GM21723 (cell line): ENCODE data around the gene LSM5.
"Not testable (repeated sequence)": the region's sequence is repeated elsewhere in the genome, so short reads cannot be mapped to it uniquely, and the experiment has no call there.

Experiments used
- ATAC-seq: cut with Tn5 transposase; IDR thresholded peaks from one replicate; pipeline ENCODE4 v1.9.1; 2021; ENCODE audit warnings: mild to moderate bottlenecking, moderate library complexity; ENCODE audit not compliant: unreplicated experiment

The LSM5 gene

DNA sequence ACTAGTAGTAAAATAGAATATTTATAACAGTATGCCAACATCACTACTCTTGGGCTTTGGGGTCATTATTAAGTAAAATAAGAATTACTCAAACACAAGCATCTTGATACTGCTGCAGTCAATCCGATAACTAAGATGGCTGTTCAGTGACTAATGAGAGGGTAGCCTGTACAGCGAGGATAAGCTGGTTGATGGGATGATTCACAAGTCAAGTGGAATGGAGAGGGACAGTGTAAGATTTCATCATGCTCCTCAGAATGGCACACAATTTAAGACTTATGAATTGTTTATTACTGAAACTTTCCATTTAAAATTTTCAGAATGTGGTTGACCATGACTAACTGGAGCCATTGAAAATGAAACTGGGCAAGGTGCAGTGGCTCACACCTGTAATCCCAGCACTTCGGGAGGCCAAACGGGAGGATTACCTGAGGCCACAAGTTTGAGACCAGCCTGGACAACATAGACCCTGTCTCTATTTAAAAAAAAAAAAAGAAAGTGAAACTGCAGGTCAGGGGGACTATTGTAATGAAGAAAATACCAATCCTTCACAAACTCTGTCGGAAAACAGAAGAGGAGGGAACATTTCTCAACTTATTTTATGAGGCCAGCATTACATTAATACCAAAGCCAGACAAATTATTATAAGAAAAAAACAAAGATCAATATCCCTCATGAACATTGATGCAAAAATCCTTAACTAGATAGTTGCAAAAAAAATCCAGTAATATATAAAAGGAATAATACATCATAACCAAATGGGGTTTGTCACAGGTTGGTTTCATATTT is 16.3 kb upstream of the LSM5 start:
- no peak for ATAC-seq

DNA sequence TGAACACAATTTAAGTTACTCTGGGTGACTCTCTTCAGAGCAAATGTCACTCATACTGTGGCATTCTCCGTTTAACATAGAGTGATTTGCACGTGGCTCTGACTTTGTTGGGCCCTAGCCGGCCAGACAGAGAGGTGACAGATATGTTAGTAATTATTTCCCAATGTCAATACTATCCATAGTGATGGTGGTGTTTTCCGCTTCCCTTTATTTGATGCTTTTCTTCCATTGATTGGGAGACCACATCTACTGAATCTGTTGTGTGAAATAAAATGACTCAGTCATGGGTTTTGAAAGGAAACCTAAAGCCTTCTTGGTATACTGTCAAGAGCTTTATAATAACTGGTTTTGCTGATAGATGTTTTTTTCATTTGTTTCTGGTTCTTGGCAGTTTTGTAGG is 12.5 kb upstream of the LSM5 start:
- no peak for ATAC-seq

DNA sequence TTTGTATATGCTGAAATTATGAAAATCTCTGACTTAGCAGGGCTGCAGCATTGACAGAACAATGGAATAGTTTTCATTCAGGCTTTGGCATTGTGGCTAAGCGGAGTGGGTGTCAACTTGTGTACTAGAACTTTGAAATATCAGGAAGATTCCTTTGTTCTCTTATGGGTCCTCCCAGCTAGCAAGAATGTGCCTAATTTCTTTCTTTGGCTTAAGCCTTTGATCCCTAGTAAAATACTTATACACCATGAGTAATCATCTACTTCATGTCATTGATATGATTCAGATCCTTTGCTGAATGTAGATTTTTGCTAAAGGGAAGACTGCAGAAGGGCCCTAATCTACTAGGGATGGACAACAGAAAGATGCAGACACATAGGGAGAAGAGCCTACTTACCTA is 11.3 kb upstream of the LSM5 start:
- no peak for ATAC-seq

DNA sequence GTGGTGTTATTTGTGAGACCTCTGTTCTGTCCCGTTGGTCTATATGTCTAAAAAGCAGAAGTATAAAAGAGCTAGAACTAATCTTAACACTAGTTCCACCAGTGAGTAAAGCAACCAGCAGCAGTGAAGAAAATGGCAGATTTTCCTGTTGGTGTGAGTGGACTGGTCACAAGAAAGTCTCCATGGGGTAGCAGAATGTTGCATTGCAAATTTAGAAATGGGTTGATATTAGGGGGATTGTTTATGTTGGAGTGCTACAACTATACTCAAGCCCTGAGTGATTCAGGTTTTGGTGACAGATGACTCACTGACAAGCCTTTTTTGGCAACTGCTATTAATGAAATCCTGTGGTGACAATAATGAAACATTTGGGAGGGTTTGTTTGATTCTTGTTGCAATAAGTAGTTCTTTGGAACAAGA is 10.8 kb upstream of the LSM5 start:
- peak; percentile 72 for ATAC-seq

DNA sequence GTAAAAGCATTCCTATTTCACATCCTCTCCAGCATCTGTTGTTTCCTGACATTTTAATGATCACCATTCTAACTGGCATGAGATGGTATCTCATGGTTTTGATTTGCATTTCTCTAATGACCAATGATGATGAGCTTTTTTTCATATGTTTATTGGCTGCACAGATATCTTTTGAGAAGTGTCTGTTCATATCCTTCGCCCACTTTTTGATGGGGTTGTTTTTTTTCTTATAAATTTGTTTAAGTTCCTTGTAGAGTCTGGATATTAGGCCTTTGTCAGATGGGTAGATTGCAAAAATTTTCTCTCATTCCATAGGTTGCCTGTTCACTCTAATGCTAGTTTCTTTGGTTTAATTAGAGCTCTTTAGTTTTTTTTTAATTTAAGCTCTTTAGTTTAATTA is 10.0 kb upstream of the LSM5 start:
- ATAC-seq, result not testable (repeated sequence)

DNA sequence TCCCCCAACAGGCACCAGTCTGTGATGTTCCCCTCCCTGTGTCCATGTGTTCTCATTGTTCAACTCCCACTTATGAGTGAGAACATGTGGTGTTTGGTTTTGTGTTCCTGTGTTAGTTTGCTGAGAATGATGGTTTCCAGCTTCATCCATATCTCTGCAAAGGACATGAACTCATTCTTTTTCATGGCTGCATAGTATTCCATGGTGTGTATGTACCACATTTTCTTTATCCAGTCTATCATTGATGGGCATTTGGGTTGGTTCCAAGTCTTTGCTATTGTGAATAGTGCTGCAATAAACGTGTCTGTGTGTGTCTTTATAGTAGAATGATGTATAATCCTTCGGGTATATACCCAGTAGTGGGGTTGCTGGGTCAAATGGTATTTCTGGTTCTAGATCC is 9.6 kb upstream of the LSM5 start:
- ATAC-seq, result not testable (repeated sequence)

DNA sequence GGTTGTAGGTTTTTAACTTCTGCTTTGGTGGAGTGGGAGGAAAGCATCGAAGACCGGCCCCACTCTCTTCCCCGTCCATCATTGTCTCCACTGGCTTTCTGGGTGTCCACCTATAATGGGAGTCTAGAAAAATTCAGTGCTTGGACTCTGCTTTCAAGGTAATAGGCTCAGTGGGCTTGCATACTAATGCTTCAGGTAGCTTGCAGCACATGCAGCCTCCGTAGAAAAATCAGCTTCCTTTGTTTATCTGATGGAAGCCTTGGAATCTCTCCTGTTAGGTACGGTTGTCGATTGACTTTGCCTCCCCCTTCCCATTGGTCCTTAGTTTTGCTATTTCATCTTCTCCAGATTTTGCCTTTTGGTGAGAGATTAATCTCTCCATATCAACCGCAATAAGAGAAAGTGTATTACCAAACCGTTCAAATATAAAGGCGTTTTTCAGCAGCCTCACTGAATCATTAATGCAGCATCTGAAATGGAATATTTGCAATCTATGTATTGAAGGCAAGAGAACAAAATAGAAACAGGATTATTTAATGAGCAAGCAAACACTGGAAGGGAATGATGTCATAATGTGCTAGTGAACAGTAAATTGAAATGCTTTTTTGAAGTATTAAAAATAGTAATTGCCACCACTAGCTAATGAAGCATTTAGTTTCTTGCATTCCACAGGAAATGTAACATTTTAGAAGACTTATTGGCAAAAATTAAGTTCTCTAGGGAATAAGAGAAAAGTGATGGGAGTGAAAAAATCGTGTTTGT is 6.1 kb upstream of the LSM5 start:
- peak; percentile 0 for ATAC-seq

DNA sequence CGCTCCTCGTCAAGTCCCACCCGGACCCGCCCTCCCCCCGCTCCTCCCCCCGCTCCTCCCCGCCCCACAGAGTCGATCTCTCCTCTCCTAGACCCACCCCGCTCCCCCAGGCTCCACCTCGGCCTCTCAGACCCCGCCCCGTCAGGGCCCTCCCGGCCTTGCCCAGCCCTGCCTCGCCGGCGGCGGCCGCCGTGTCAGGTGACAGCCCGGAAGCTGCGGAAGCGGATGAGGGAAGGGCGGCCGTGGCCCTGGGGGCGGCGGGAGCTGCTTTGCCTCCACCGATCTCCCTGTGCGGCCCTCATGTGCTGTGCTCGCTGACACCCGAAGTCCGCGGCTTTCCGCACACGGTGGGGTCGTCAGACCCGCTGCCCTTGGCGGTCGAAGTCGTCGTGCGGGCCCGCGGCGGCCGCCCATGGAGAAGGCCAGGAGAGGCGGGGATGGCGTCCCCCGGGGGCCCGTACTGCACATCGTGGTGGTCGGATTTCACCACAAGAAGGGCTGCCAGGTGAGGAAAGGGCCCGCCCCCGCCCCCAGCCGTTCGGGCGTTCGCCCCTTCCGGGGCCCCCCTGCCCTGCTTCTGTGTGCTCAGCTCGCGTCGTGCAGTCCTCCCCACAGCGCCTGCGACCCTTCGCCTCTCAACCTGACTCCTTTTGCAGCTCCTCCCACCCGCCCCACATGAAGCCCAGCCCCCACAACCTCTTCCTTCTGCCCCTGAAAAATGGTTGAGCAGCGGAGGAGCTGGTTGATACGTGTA is 5.3 kb upstream of the LSM5 start, which contains the start of gene AVL9:
Gene AVL9 (plus strand): TSS at position 192 of the 754 bp plus-strand sequence. CDS start 221 bp downstream, at position 413.
- peak; percentile 94 for ATAC-seq

DNA sequence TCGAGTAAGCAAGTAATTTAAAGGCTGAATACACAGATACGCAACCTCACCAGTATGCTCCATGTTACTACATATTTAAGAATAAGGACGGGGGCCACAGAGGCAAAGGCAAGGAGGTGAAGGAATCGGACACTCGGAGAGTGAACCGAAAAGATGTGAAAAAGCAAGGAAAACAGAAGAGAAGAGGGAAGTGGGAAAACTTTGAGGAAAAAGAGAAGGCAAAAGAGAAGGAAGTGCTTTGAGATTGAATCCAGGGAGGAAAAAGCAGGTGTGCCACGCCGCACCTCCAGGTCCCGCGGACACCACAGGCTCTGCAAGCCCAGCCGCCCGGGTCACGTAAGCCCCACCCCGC is 4.7 kb upstream of the LSM5 start:
- peak; percentile 19 for ATAC-seq

DNA sequence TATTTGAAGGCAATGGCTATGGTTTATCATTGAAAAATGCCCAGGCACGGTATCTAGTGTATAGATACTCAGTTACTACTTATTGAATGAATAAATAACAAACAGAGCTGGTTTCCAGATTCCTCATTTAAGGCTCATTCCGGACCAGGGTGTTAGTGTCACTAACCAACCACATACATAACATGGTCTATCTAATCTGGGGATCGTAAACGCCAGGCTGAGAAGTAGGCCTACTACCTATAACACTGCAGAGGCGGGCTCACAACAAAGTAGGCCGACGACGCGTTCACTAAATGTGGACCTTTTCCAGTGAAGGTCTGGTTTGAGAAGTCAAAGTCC is 423 bp downstream of the LSM5 start:
- ATAC-seq, result peak; percentile 6

DNA sequence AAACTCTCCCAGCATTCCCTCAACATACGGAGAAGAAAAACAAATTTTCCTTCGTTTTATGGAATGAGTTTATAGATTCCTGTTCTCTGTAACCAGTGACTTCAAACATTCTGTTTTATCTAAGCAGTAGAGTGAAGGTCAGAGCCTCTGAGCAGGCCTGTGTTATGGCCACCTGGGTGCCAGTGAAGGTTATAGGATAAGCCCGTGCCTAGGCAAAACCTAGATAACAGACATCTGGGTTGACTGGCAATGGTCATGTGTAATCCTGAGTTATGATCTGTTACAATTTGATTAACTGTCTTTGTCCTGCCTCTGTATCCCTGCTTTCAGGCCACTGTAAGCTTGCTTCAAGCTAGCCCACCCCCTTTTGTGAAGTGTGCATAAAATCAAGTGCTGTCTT is 8.3 kb downstream of the LSM5 start:
- ATAC-seq, result no peak

DNA sequence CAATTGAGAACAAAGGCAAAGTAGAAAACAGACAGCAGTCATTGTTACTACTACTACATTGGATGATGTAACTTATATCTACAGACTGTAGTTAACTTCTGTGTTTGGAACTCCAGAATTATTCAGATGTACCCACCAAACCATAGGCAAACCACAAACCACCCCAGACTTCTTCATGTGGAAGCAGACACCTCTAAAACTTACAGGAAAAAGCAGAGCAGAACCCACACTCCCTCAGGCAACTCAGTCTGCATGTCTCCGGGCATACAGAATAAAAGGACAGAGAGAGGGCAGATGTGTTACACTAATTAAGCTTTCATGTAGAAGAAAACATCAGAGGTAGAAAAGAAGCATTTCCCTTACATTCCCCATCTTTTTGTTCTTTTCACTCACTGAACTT is 9.0 kb downstream of the LSM5 start:
- no peak for ATAC-seq

DNA sequence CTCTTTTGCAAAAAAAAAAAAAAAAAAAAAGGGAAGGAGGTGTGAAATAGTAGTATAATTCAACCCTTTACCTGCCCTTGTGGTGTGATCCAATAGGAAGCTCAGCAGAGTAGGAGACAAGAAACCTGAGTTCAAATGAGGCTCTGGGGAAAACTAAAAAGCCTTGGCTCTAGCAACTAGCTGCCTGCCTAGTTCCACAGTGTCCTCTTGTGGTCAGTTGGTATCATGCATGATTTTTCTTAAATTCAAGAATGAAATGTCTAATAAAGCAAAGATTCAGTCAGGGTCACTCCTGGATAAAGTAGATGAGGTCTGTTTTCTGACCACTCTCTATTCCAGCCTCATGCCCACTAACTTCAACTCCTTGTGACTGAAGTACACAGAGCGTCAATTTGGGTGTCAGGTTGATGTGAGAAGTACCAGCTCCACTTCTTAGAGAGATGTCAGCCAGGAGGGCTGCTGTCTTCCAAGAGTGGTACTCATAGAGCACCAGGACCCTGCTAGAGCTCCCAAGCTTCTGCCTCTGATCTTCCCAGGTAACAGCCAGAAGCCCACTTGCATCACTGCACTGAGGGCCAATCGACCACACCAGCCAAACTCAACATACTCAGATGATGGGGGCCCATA is 10.5 kb downstream of the LSM5 start:
- no peak for ATAC-seq

DNA sequence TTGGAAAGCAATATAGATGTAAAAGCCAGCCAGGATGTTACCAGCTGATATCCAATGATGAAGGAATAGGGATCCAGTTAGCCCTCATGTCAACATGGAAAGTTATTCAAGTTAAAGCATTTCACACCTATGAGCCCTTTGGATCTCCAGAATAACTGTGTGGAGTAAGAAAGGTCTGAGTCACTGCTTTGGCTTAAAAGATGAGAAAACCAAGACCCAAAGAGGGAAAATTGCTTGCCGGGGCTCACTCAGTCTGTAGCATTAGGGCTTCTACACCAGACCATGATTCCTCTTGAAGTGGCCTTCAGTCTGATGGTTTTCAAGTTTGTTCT is 12.6 kb downstream of the LSM5 start:
- ATAC-seq, result no peak

DNA sequence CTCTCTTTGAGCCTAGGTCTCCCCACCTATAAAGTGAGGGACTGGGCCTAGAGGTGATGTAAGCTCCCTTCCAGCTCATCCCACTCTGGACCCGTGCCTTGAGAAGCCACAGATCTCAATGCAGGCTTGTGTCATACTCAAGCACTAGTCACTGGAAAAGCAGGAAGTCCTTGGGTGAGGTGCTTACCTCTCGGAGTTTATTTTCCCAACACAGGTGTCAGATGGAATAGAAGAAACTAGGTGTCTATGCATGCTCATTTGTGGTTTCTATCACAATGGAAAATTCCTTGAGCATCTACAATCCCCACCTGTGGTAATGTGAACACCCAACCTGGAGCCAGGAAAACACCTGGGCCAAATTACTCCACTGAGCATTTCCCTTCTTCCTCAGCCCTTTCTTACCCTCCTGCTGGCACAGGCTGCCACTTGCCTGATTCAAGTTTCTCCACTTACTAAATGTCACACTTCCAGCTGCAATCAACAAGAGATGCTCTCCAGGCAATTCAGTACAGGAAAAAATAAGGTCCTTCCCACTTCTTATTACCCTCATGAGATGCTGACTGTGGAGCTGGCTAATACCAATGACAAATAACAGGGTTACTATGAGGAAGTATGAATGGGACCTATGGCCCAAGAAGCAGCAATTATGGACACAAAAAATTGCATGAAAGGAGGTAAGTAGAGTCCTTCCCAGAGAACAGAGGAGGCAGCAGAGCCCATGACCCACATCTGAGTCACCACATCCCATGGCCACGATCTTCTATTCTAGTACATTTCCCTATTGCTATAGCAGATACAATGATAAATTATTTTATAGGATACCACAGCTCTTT is 13.1 kb downstream of the LSM5 start:
- no peak for ATAC-seq

DNA sequence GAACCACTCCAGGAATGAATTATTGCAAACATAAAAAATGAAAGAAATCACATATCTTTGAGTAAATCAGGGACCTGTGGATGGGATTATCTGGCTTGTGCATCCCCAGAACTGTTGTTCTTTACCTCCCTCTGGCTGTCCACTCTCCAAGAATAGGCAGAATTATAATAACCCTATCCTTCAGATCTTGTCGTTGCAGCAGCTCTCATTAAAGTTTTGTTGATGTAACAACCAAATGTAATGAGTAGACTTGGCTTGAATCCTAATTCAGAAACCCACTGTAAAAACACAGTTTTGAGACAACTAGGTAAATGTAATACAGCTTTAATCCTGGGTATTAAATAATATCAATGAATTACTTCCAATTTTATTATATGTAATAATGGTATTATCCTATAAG is 16.2 kb downstream of the LSM5 start:
- ATAC-seq, result no peak

DNA sequence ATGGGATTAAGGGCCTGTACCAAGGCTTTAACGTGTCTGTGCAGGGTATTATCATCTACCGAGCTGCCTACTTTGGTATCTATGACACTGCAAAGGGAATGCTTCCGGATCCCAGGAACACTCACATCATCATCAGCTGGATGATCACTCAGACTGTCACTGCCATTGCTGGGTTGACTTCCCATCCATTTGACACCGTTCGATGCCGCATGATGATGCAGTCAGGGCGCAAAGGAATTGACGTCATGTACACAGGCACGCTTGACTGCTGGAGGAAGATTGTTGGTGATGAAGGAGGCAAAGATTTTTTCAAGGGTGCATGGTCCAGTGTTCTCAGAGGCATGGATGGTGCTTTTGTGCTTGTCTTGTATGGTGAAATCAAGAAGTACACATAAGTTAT is 18.2 kb downstream of the LSM5 start:
- ATAC-seq, result no peak

DNA sequence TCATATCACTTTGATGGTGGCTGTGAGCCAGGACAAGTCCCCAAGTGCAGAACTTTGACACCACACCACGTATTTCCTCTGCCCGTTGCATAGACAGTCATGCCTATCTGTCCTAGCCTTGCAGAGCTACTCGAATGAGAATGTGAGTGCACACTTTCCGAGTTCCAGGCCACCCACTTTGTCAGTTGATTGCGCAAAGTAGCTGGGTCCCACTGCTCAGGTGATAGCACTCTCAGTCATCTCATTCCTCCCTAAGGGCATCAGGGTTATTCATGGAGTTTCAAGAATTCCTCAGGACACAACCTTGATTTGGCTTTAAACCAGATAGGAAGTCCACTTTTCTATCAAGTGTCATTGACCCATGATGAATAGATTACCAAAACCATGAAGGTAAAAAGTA is 19.3 kb downstream of the LSM5 start:
- no peak for ATAC-seq

DNA sequence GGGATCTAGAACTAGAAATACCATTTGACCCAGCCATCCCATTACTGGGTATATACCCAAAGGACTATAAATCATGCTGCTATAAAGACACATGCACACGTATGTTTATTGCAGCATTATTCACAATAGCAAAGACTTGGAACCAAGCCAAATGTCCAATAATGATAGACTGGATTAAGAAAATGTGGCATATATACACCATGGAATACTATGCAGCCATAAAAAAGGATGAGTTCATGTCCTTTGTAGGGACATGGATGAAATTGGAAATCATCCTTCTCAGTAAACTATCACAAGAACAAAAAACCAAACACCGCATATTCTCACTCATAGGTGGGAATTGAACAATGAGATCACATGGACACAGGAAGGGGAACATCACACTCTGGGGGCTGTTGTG is 20.2 kb downstream of the LSM5 start:
- ATAC-seq, result not testable (repeated sequence)

DNA sequence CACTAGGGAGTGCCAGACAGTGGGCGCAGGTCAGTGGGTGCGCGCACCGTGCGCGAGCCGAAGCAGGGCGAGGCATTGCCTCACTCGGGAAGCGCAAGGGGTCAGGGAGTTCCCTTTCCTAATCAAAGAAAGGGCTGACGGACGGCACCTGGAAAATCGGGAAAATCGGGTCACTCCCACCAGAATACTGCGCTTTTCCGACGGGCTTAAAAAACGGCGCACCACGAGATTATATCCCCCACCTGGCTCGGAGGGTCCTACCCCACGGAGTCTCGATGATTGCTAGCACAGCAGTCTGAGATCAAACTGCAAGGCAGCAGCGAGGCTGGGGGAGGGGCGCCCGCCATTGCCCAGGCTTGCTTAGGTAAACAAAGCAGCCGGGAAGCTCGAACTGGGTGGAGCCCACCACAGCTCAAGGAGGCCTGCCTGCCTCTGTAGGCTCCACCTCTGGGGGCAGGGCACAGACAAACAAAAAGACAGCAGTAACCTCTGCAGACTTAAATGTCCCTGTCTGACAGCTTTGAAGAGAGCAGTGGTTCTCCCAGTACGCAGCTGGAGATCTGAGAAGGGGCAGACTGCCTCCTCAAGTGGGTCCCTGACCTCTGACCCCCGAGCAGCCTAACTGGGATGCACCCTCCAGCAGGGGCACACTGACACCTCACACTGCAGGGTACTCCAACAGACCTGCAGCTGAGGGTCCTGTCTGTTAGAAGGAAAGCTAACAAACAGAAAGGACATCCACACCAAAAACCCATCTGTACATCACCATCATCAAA is 25.4 kb downstream of the LSM5 start:
- ATAC-seq, result not testable (repeated sequence)
